HepG2 (cell line): Measurements from ENCODE around the gene SART1. TPM values are rescaled to one million over a fixed set of nuclear protein-coding genes. Genes with fewer than 3 reads are reported as not detected.

Experiments
- AGO1 ChIP-seq: fragments of 200-400 bp; formaldehyde crosslinking; IDR thresholded peaks from 2 replicates; pipeline ENCODE4 v1.6.1; 2017; ENCODE audit warnings: mild to moderate bottlenecking, low read depth, low read length, moderate library complexity; ENCODE audit not compliant: poor library complexity, severe bottlenecking
- ATF7-NPFF ChIP-seq: sonication (generic); formaldehyde crosslinking; IDR thresholded peaks from 2 replicates; pipeline ENCODE4 v1.8.1; 2023; ENCODE audit warnings: mild to moderate bottlenecking, low read depth, missing genetic modification reagents, moderate library complexity
- CEBPB ChIP-seq: IDR thresholded peaks from 2 replicates; pipeline ENCODE4 v1.6.1; 2011; ENCODE audit warnings: low read depth, low read length, improper control_type of control experiment, borderline replicate concordance
- CHCHD3 ChIP-seq: sonication (generic); formaldehyde crosslinking; IDR thresholded peaks from 2 replicates; pipeline ENCODE4 v1.8.0; 2022; ENCODE audit warnings: mild to moderate bottlenecking, missing genetic modification reagents, moderate library complexity
- ISL2 ChIP-seq: sonication (generic); formaldehyde crosslinking; IDR thresholded peaks from 2 replicates; pipeline ENCODE4 v1.5.0; 2020; ENCODE audit warnings: missing genetic modification reagents
- KLF12 ChIP-seq: sonication (generic); formaldehyde crosslinking; IDR thresholded peaks from 2 replicates; pipeline ENCODE4 v1.4.0; 2020; ENCODE audit warnings: missing genetic modification reagents, borderline replicate concordance
- NCOR1 ChIP-seq: fragments of 200-600 bp; sonication (generic); IDR thresholded peaks from 2 replicates; pipeline ENCODE4 v1.7.0; 2017; ENCODE audit warnings: antibody characterized with exemption, low read length, borderline replicate concordance
- POLR2AphosphoS2 ChIP-seq: IDR thresholded peaks from 2 replicates; pipeline ENCODE4 v1.6.1; 2011; ENCODE audit warnings: low read depth, low read length, improper control_type of control experiment
- RBFOX2 ChIP-seq: fragments of 200-400 bp; formaldehyde crosslinking; IDR thresholded peaks from 2 replicates; pipeline ENCODE4 v1.6.1; 2017; ENCODE audit warnings: low read depth, mild to moderate bottlenecking, low read length
- ZNF292 ChIP-seq: sonication (generic); formaldehyde crosslinking; IDR thresholded peaks from 2 replicates; pipeline ENCODE4 v1.8.1; 2022; ENCODE audit warnings: mild to moderate bottlenecking, low read depth, missing genetic modification reagents, borderline replicate concordance
- ZNF747 ChIP-seq: sonication (generic); formaldehyde crosslinking; IDR thresholded peaks from 2 replicates; pipeline ENCODE4 v1.8.1; 2023; ENCODE audit warnings: missing genetic modification reagents, mild to moderate bottlenecking, borderline replicate concordance
- polyA plus RNA-seq, 8 experiments: library from polyadenylated mRNA; depleted of rRNA in 3 of 8; stranded (reverse) in 7 of 8; unstranded in 1 of 8; fragments of >200 nt; fragmentation: Illumina TruSeq in 4 of 8; extraction: Trizol in 4 of 8; gene quantifications; 2 replicates each; pipeline versions ENCODE4 v1.2.1 to v1.2.3, GENCODE V29; 2011 to 2016; ENCODE audit warnings: low read depth in 4 of 8, missing spikeins in 1 of 8, mixed read lengths in 1 of 8; ENCODE audit not compliant: insufficient read depth in 1 of 8
- total RNA-seq, 5 experiments: library from RNA; depleted of rRNA; stranded (reverse); fragments of >200 nt; fragmentation: Illumina TruSeq; extraction: Trizol; gene quantifications; 2 replicates each; pipeline ENCODE4 v1.2.3, GENCODE V29; 2016; ENCODE audit warnings: low read depth in 1 of 5
- TF ChIP-seq, protein P1 (sequence below): sonication (generic); formaldehyde crosslinking; IDR thresholded peaks from 2 replicates; pipeline ENCODE4 v1.4.0; 2020; ENCODE audit warnings: missing genetic modification reagents
- TF ChIP-seq, protein P2 (sequence below): sonication (generic); formaldehyde crosslinking; IDR thresholded peaks from 2 replicates; pipeline ENCODE4 v1.4.0; 2020; ENCODE audit warnings: missing genetic modification reagents, borderline replicate concordance
- TF ChIP-seq, protein P3 (sequence below): sonication (generic); formaldehyde crosslinking; IDR thresholded peaks from 2 replicates; pipeline ENCODE4 v1.5.1; 2020; ENCODE audit warnings: missing genetic modification reagents, mild to moderate bottlenecking, borderline replicate concordance

Gene SART1
- total and polyA plus RNA-seq, 2 of the 13 experiments (the other 11 are each of a cell fraction or from before 2014, with no cell fraction given): 11.3 to 22.5 TPM

DNA sequence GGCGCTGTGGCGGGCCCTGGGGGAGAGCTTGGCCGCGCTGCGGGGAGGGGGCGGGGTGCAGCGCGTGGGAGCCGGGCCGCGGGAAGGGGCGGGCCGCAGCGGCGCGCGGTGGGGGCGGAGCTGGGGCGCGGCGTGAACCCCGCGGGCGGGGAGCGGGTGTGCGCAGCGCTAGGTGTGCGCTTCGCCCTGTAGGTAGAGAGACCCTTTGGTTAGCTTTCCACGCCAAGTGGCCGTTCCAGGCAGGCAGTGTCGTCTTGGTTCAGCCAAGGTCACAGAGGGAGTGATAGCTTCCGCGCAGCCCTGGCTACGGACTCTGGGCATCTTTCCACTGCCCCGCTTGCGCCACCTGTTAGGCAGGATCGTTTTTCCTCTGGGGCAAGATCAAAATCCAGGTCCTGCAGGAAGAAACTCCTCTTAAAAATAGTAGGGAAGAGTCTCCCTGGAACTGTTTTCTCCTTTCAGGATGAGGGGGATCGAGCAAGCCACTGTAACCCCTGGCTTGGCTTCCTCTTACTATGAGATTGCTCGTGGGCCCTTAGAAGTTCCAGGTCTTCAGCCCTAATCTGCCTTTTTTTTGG lies 41.2 kb downstream of the SART1 start (continued):
- TF ChIP-seq AGO1 (peak; percentile 34), CEBPB (peak; percentile 20; the same call in 1 of the 2 replicates), KLF12 (CRISPR knock-in tag) (no peak; the same call in 1 of the 2 replicates), ATF7-NPFF (CRISPR knock-in tag) (no peak), POLR2AphosphoS2 (no peak), CHCHD3 (CRISPR knock-in tag) (no peak), RBFOX2 (peak; percentile 22; the same call in 1 of the 2 replicates), ZNF747 (CRISPR knock-in tag) (0 out of 2 replicates have a peak, but pooled peaks have one; percentile 11), ISL2 (no peak), NCOR1 (no peak), ZNF292 (CRISPR knock-in tag) (0 out of 2 replicates have a peak, but pooled peaks have one; percentile 4)
- TF ChIP-seq, protein P1, sequence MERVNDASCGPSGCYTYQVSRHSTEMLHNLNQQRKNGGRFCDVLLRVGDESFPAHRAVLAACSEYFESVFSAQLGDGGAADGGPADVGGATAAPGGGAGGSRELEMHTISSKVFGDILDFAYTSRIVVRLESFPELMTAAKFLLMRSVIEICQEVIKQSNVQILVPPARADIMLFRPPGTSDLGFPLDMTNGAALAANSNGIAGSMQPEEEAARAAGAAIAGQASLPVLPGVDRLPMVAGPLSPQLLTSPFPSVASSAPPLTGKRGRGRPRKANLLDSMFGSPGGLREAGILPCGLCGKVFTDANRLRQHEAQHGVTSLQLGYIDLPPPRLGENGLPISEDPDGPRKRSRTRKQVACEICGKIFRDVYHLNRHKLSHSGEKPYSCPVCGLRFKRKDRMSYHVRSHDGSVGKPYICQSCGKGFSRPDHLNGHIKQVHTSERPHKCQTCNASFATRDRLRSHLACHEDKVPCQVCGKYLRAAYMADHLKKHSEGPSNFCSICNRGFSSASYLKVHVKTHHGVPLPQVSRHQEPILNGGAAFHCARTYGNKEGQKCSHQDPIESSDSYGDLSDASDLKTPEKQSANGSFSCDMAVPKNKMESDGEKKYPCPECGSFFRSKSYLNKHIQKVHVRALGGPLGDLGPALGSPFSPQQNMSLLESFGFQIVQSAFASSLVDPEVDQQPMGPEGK: 0 out of 2 replicates have a peak, but pooled peaks have one; percentile 10
- TF ChIP-seq, protein P2, sequence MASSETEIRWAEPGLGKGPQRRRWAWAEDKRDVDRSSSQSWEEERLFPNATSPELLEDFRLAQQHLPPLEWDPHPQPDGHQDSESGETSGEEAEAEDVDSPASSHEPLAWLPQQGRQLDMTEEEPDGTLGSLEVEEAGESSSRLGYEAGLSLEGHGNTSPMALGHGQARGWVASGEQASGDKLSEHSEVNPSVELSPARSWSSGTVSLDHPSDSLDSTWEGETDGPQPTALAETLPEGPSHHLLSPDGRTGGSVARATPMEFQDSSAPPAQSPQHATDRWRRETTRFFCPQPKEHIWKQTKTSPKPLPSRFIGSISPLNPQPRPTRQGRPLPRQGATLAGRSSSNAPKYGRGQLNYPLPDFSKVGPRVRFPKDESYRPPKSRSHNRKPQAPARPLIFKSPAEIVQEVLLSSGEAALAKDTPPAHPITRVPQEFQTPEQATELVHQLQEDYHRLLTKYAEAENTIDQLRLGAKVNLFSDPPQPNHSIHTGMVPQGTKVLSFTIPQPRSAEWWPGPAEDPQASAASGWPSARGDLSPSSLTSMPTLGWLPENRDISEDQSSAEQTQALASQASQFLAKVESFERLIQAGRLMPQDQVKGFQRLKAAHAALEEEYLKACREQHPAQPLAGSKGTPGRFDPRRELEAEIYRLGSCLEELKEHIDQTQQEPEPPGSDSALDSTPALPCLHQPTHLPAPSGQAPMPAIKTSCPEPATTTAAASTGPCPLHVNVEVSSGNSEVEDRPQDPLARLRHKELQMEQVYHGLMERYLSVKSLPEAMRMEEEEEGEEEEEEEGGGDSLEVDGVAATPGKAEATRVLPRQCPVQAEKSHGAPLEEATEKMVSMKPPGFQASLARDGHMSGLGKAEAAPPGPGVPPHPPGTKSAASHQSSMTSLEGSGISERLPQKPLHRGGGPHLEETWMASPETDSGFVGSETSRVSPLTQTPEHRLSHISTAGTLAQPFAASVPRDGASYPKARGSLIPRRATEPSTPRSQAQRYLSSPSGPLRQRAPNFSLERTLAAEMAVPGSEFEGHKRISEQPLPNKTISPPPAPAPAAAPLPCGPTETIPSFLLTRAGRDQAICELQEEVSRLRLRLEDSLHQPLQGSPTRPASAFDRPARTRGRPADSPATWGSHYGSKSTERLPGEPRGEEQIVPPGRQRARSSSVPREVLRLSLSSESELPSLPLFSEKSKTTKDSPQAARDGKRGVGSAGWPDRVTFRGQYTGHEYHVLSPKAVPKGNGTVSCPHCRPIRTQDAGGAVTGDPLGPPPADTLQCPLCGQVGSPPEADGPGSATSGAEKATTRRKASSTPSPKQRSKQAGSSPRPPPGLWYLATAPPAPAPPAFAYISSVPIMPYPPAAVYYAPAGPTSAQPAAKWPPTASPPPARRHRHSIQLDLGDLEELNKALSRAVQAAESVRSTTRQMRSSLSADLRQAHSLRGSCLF (CRISPR knock-in tag): no peak
- TF ChIP-seq, protein P3, sequence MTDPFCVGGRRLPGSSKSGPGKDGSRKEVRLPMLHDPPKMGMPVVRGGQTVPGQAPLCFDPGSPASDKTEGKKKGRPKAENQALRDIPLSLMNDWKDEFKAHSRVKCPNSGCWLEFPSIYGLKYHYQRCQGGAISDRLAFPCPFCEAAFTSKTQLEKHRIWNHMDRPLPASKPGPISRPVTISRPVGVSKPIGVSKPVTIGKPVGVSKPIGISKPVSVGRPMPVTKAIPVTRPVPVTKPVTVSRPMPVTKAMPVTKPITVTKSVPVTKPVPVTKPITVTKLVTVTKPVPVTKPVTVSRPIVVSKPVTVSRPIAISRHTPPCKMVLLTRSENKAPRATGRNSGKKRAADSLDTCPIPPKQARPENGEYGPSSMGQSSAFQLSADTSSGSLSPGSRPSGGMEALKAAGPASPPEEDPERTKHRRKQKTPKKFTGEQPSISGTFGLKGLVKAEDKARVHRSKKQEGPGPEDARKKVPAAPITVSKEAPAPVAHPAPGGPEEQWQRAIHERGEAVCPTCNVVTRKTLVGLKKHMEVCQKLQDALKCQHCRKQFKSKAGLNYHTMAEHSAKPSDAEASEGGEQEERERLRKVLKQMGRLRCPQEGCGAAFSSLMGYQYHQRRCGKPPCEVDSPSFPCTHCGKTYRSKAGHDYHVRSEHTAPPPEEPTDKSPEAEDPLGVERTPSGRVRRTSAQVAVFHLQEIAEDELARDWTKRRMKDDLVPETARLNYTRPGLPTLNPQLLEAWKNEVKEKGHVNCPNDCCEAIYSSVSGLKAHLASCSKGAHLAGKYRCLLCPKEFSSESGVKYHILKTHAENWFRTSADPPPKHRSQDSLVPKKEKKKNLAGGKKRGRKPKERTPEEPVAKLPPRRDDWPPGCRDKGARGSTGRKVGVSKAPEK (CRISPR knock-in tag): no peak
